Lung (tissue), 12 donors: ENCODE results near the gene TRIM6. TPM values are rescaled to one million over a fixed set of nuclear protein-coding genes. Genes with fewer than 3 reads are reported as not detected.

Experiments used
- ATAC-seq: fragments of 200-7000 bp; cut with Tn5 transposase; one replicate; pipeline ENCODE4 v1.9.1; 2020; ENCODE audit warnings: moderate number of reproducible peaks; ENCODE audit not compliant: insufficient read depth, low FRiP score
- DNase-seq, 3 donors: peaks; one replicate each; pipeline ENCODE4 v3.0.0-alpha.2; 2013 to 2017
- H3K27ac ChIP-seq, 2 donors: one replicate each; pipeline ENCODE4 v1.5.1; 2013; ENCODE audit warnings: mild to moderate bottlenecking in 2 of 2, moderate library complexity in 2 of 2, control low read depth in 1 of 2, inconsistent platforms in 1 of 2, low read depth in 1 of 2, low read length in 1 of 2
- H3K27me3 ChIP-seq, 3 donors: one replicate each; pipeline ENCODE4 v1.5.1; 2013; ENCODE audit warnings: low read length in 2 of 3; ENCODE audit not compliant: control insufficient read depth in 3 of 3, insufficient read depth in 3 of 3
- H3K36me3 ChIP-seq, 4 donors: one replicate each; pipeline ENCODE4 v1.5.1; 2013; ENCODE audit warnings: low read length in 4 of 4, mild to moderate bottlenecking in 1 of 4, moderate library complexity in 1 of 4; ENCODE audit not compliant: control insufficient read depth in 4 of 4, insufficient read depth in 4 of 4
- H3K4me1 ChIP-seq, 5 donors: one replicate each; pipeline ENCODE4 v1.5.1; 2013; ENCODE audit warnings: low read length in 5 of 5, mild to moderate bottlenecking in 2 of 5, moderate library complexity in 1 of 5; ENCODE audit not compliant: control insufficient read depth in 5 of 5, insufficient read depth in 5 of 5
- H3K4me3 ChIP-seq: one replicate; pipeline ENCODE4 v1.5.1; 2013; ENCODE audit warnings: mild to moderate bottlenecking, control low read depth, moderate library complexity
- H3K9ac ChIP-seq, 2 donors: one replicate each; pipeline ENCODE4 v1.5.1; 2013; ENCODE audit warnings: low read length in 2 of 2, control low read depth in 1 of 2; ENCODE audit not compliant: insufficient read depth in 1 of 2
- H3K9me3 ChIP-seq, 4 donors: one replicate each; pipeline ENCODE4 v1.5.1; 2013; ENCODE audit warnings: low read length in 3 of 4, mild to moderate bottlenecking in 1 of 4, moderate library complexity in 1 of 4; ENCODE audit not compliant: control insufficient read depth in 4 of 4, insufficient read depth in 3 of 4
- CTCF ChIP-seq: IDR thresholded peaks from 2 replicates; pipeline ENCODE4 v1.5.1; 2012; ENCODE audit warnings: mild to moderate bottlenecking; ENCODE audit errors: control extremely low read depth, extremely low read depth
- WGBS, 2 donors: extraction: QIAGEN DNeasy Blood & Tissue Kit; methylation state at CpG; one replicate each; pipeline ENCODE4 v1.1.7; 2013; 5-methylcytosine and 5-hydroxymethylcytosine counted together
- polyA plus RNA-seq, 2 donors: library from polyadenylated mRNA; stranded (reverse); fragments of 200-250 nt; gene quantifications; one replicate each; pipeline ENCODE4 v1.2.1, GENCODE V29; 2013
- total RNA-seq, 2 donors: library from RNA; depleted of rRNA in 1 of 2; stranded (reverse); fragments of >200 nt in 1 of 2; gene quantifications; one replicate each; pipeline ENCODE4 v1.2.1, GENCODE V29; 2014 to 2021
- donor health status: control.
- donor health status: control.
- donor health status: Bipolar disorder and iron deficiency.
- donor health status: healthy.
- donor health status: DM: yes; HTN: yes; CAD: no.

TRIM6 gene
- total and polyA plus RNA-seq, 4 donors = 2.1 to 4.2 (median 2.8) TPM

- ATAC-seq (no peak), DNase-seq (no peak)
- no peak overlapping the region for H3K9ac ChIP-seq
- WGBS, 2 donors = 71 to 75% methylated on average over 5 of the region's 5 CpGs
- no peak for TF ChIP-seq CTCF
- no peak overlapping the region for H3K27ac ChIP-seq
- H3K4me1 ChIP-seq = no peaks in the 10 kb centered on the region
- H3K27me3 ChIP-seq = no peaks in the 10 kb centered on the region
- no peaks in the 10 kb centered on the region for H3K36me3 ChIP-seq
- no peak overlapping the region for H3K4me3 ChIP-seq
- no peaks in the 10 kb centered on the region for H3K9me3 ChIP-seq
These were observed 45.9 kb upstream of the TRIM6 start for GRCh38 chr11:5550440-5551095.

DNA sequence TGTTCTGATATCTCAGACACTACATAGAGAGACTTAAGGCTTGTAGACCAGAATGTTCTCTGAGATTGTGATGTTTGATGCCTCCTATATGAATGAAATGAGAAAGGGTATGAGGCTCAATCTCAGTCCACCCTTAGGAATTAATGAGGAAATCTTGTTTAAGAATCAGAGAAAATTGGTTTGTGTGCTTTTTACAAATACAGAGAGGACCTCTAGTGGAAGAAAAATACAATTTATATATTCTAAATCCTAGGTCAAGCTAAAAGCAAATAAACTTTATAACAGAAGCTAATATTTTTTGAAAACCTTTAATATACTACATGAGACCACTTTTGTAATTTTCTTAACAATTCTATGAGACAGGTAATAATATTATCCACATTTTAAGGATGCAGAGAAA is 43.1 kb upstream of the TRIM6 start:
- H3K4me1 ChIP-seq = no peaks in the 10 kb centered on the region
- H3K9me3 ChIP-seq = no peaks in the 10 kb centered on the region
- H3K9ac ChIP-seq = no peak overlapping the region
- no peak overlapping the region for H3K27ac ChIP-seq
- TF ChIP-seq CTCF = no peak
- DNase-seq (no peak), ATAC-seq (no peak)
- H3K27me3 ChIP-seq = no peaks in the 10 kb centered on the region
- no peaks in the 10 kb centered on the region for H3K36me3 ChIP-seq
- no peak overlapping the region for H3K4me3 ChIP-seq

DNA sequence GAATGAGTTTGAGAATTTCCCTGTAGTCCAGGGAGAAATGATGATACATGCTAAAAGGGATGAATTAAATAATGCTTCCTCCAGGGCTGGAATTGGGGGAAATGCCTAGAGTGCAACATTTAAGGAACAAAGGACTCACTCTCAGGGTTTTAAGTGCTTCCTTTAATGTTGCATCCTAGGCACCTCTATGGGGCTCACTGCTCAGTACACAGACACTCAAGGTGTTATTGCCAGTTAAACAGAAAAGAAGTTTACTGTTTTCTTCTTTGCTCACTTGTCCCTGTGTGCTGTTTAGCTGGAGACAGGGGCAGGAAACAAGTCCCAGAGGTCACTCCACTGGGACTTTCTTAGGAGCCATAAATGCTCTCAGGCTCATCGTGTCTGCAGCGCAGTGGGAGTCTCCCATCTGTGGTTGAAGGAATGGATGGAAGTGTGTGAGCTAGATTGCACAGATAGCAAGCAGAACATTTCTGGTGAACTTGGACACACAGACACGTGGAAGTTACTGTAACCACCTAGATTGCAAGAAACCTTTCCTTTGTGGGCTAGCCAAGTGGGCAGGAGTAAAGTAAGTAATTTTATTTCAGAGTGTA is 39.7 kb upstream of the TRIM6 start:
- Histone ChIP-seq H3K4me1 (no peaks in the 10 kb centered on the region), H3K36me3 (no peaks in the 10 kb centered on the region), H3K27ac (no peak overlapping the region), H3K27me3 (no peaks in the 10 kb centered on the region), H3K4me3 (no peak overlapping the region), H3K9me3 (no peaks in the 10 kb centered on the region), H3K9ac (no peak overlapping the region)
- DNase-seq (no peak), ATAC-seq (no peak)
- no peak for TF ChIP-seq CTCF
- 67 to 80% methylated on average over 3 of the region's 3 CpGs for WGBS, 2 donors

GRCh38 chr11:5557751-5558150 is 38.7 kb upstream of the TRIM6 start:
- no peak overlapping the region for H3K9ac ChIP-seq
- no peak overlapping the region for H3K4me3 ChIP-seq
- no peak overlapping the region for H3K27ac ChIP-seq
- no peak for ATAC-seq
- H3K4me1 ChIP-seq = no peaks in the 10 kb centered on the region
- DNase-seq = no peak
- no peaks in the 10 kb centered on the region for H3K27me3 ChIP-seq
- TF ChIP-seq CTCF = no peak
- 32 to 63% methylated on average over 3 of the region's 3 CpGs for WGBS, 2 donors
- no peaks in the 10 kb centered on the region for H3K9me3 ChIP-seq
- H3K36me3 ChIP-seq = no peaks in the 10 kb centered on the region
